ENCODE measurements around the gene DOCK3. TPM values are rescaled to one million over a fixed set of nuclear protein-coding genes. Genes with fewer than 3 reads are reported as not detected.
"Not testable (repeated sequence)": the region's sequence is repeated elsewhere in the genome, so short reads cannot be mapped to it uniquely, and the experiment has no call there.

The DOCK3 gene
- total and polyA plus RNA-seq, 2 donors (not counting 3 experiments of a cell fraction or from before 2014, with no cell fraction given), result 0.08 to 0.13 TPM

- H3K4me3 ChIP-seq (replicated peaks in 1 of 3; ENCODE audit: insufficient read depth in 1 of 3, low read depth in 1 of 3, low read length in 3 of 3), result no peak overlapping the region
- no peaks in the 10 kb centered on the region for H3K4me1 ChIP-seq (ENCODE audit: control insufficient read depth, extremely low read depth, insufficient read depth, low read length)
- FAIRE-seq (no peak), DNase-seq (ENCODE audit: low read depth, low spot score) (no peak)
- no peaks in the 10 kb centered on the region for H3K79me2 ChIP-seq (ENCODE audit: control insufficient read depth, insufficient read depth, low read length)
- H3K36me3 ChIP-seq (ENCODE audit: control insufficient read depth in 2 of 2, extremely low read depth in 1 of 2, insufficient read depth in 2 of 2, low read length in 2 of 2), result no peaks in the 10 kb centered on the region
- ChIA-PET CTCF (no interaction called here), POLR2A (no interaction called here)
- H3K27ac ChIP-seq (ENCODE audit: insufficient read depth, low read depth, low read length), result no peak overlapping the region
- BruUV-seq (replicated peaks), result no TSS peak
- H3K9ac ChIP-seq (replicated peaks; ENCODE audit: extremely low read depth, insufficient read depth, low read length), result no peak overlapping the region
- H2AFZ ChIP-seq (ENCODE audit: low read depth, low read length), result no peak overlapping the region
- intact Hi-C loops (cut with micrococcal nuclease), result no loop called here
- no peaks in the 10 kb centered on the region for H3K9me1 ChIP-seq (replicated peaks; ENCODE audit: control insufficient read depth, extremely low read depth, insufficient read depth, low read length)
- H3K4me2 ChIP-seq (ENCODE audit: insufficient read depth, low read length), result no peak overlapping the region
- H3K9me3 ChIP-seq (replicated peaks; ENCODE audit: control insufficient read depth, insufficient read depth, low read length), result no peaks in the 10 kb centered on the region
- TF ChIP-seq POLR2A (IDR thresholded peaks at IDR 0.05; ENCODE audit: low read depth, low read length) (no peak), EZH2 (IDR thresholded peaks at IDR 0.05; ENCODE audit: borderline replicate concordance, low read depth, low read length, severe bottlenecking) (no peak), JUN (IDR thresholded peaks at IDR 0.05; ENCODE audit: borderline replicate concordance, insufficient read depth, insufficient read length, low read depth) (no peak), MYC (IDR thresholded peaks at IDR 0.05; ENCODE audit: low read depth, low read length) (no peak)
- H4K20me1 ChIP-seq (replicated peaks; ENCODE audit: control insufficient read depth, extremely low read depth, insufficient read depth, low read length), result no peaks in the 10 kb centered on the region
- H3K27me3 ChIP-seq (ENCODE audit: control insufficient read depth in 2 of 2, insufficient read depth in 2 of 2, low read length in 2 of 2), result no peaks in the 10 kb centered on the region
- dilution Hi-C loops (cut with MboI; ENCODE audit: extremely low pct_ligation_motif_present, low sequenced_read_pairs), result no loop called here
These were observed 255.9 kb downstream of the DOCK3 start for GRCh38 chr3:50930371-50931208.

GRCh38 chr3:50932918-50933317 lies 258.2 kb downstream of the DOCK3 start:
- H3K27me3 ChIP-seq (ENCODE audit: control insufficient read depth in 2 of 2, insufficient read depth in 2 of 2, low read length in 2 of 2); H3K27ac ChIP-seq (ENCODE audit: insufficient read depth, low read depth, low read length); POLR2A ChIA-PET; H3K79me2 ChIP-seq (ENCODE audit: control insufficient read depth, insufficient read depth, low read length); dilution Hi-C loops (cut with MboI; ENCODE audit: extremely low pct_ligation_motif_present, low sequenced_read_pairs); intact Hi-C loops (cut with micrococcal nuclease); H3K36me3 ChIP-seq (ENCODE audit: control insufficient read depth in 2 of 2, extremely low read depth in 1 of 2, insufficient read depth in 2 of 2, low read length in 2 of 2); FAIRE-seq; H3K4me3 ChIP-seq (replicated peaks in 1 of 3; ENCODE audit: insufficient read depth in 1 of 3, low read depth in 1 of 3, low read length in 3 of 3); H2AFZ ChIP-seq (ENCODE audit: low read depth, low read length); H3K4me2 ChIP-seq (ENCODE audit: insufficient read depth, low read length); H3K9me1 ChIP-seq (replicated peaks; ENCODE audit: control insufficient read depth, extremely low read depth, insufficient read depth, low read length); CTCF ChIA-PET; H3K4me1 ChIP-seq (ENCODE audit: control insufficient read depth, extremely low read depth, insufficient read depth, low read length); DNase-seq (ENCODE audit: low read depth, low spot score); H4K20me1 ChIP-seq (replicated peaks; ENCODE audit: control insufficient read depth, extremely low read depth, insufficient read depth, low read length); BruUV-seq (replicated peaks); H3K9me3 ChIP-seq (replicated peaks; ENCODE audit: control insufficient read depth, insufficient read depth, low read length); H3K9ac ChIP-seq (replicated peaks; ENCODE audit: extremely low read depth, insufficient read depth, low read length): not testable (repeated sequence)

All from endothelial cell of umbilical vein (primary cell).